ENCODE measurements around the gene TRIO.
A peak's percentile ranks its signal among the peaks of the same experiment; 100 is the strongest.

The TRIO gene

GRCh38 chr5:14145435-14146334 lies 2.5 kb downstream of the TRIO start:
- Histone ChIP-seq H3K27ac (ENCODE audit: low read depth, low read length) (no peak overlapping the region), H3K4me1 (ENCODE audit: control insufficient read depth, low read length) (peaks cover 62% of the 10 kb centered on the region), H4K20me1 (ENCODE audit: control insufficient read depth, insufficient read depth, low read depth, low read length) (peaks cover 33% of the 10 kb centered on the region; the same call in 1 of the 2 replicates)

GRCh38 chr5:14146725-14147124 lies 3.6 kb downstream of the TRIO start:
- no peaks in the 10 kb centered on the region for H3K27me3 ChIP-seq (ENCODE audit: control insufficient read depth, low read length)
- no peak overlapping the region for H3K4me3 ChIP-seq (ENCODE audit: low read length)
- peaks cover 4% of the 10 kb centered on the region; the same call in 1 of the 2 replicates for H3K36me3 ChIP-seq (ENCODE audit: control insufficient read depth, low read length)
- no peaks in the 10 kb centered on the region for H3K9me3 ChIP-seq (ENCODE audit: control insufficient read depth, insufficient read depth, low read length)
- peaks cover 7% of the 10 kb centered on the region for H3F3A ChIP-seq (ENCODE audit: control insufficient read depth, insufficient read depth)
- H4K20me1 ChIP-seq (ENCODE audit: control insufficient read depth, insufficient read depth, low read depth, low read length): peaks cover 33% of the 10 kb centered on the region; the same call in 1 of the 2 replicates
- no peak for TF ChIP-seq EZH2phosphoT487 (IDR thresholded peaks at IDR 0.05; ENCODE audit: borderline replicate concordance, low read length)
- no peak for TF ChIP-seq CTCF (IDR thresholded peaks at IDR 0.05; ENCODE audit: low read depth, low read length, poor library complexity, severe bottlenecking)
- H3K4me2 ChIP-seq (ENCODE audit: low read length): peak overlapping the region; percentile 6; the same call in 1 of the 2 replicates
- peaks cover 80% of the 10 kb centered on the region for H3K79me2 ChIP-seq (ENCODE audit: control insufficient read depth, low read length)
- no peaks in the 10 kb centered on the region for H3K9me2 ChIP-seq (replicated peaks; ENCODE audit: control insufficient read depth, low read length)
- H3K27ac ChIP-seq (ENCODE audit: low read depth, low read length): no peak overlapping the region
- peaks cover 73% of the 10 kb centered on the region for H3K4me1 ChIP-seq (ENCODE audit: control insufficient read depth, low read length)

More at GRCh38 chr5:14145435-14146334, 2.5 kb downstream of the TRIO start:
- Histone ChIP-seq H3K4me2 (ENCODE audit: low read length) (peak overlapping the region; percentile 88), H3K9me2 (replicated peaks; ENCODE audit: control insufficient read depth, low read length) (no peaks in the 10 kb centered on the region), H3K4me3 (ENCODE audit: low read length) (peak overlapping the region; percentile 91), H3K79me2 (ENCODE audit: control insufficient read depth, low read length) (peaks cover 70% of the 10 kb centered on the region), H3K9me3 (ENCODE audit: control insufficient read depth, insufficient read depth, low read length) (no peaks in the 10 kb centered on the region), H3K27me3 (ENCODE audit: control insufficient read depth, low read length) (no peaks in the 10 kb centered on the region), H3F3A (ENCODE audit: control insufficient read depth, insufficient read depth) (peaks cover 7% of the 10 kb centered on the region), H3K36me3 (ENCODE audit: control insufficient read depth, low read length) (peaks cover 4% of the 10 kb centered on the region; the same call in 1 of the 2 replicates)
- TF ChIP-seq EZH2phosphoT487 (IDR thresholded peaks at IDR 0.05; ENCODE audit: borderline replicate concordance, low read length): no peak
- no peak for TF ChIP-seq CTCF (IDR thresholded peaks at IDR 0.05; ENCODE audit: low read depth, low read length, poor library complexity, severe bottlenecking)

- H3F3A ChIP-seq (ENCODE audit: control insufficient read depth, insufficient read depth): peaks cover 5% of the 10 kb centered on the region
- no peak overlapping the region for H3K27ac ChIP-seq (ENCODE audit: low read depth, low read length)
- peak overlapping the region; percentile 3; the same call in 1 of the 2 replicates for H3K4me2 ChIP-seq (ENCODE audit: low read length)
- H3K9me3 ChIP-seq (ENCODE audit: control insufficient read depth, insufficient read depth, low read length): no peaks in the 10 kb centered on the region
- TF ChIP-seq CTCF (IDR thresholded peaks at IDR 0.05; ENCODE audit: low read depth, low read length, poor library complexity, severe bottlenecking) (no peak), EZH2phosphoT487 (IDR thresholded peaks at IDR 0.05; ENCODE audit: borderline replicate concordance, low read length) (no peak)
- H3K36me3 ChIP-seq (ENCODE audit: control insufficient read depth, low read length): peaks cover 4% of the 10 kb centered on the region; the same call in 1 of the 2 replicates
- no peaks in the 10 kb centered on the region for H3K27me3 ChIP-seq (ENCODE audit: control insufficient read depth, low read length)
- peaks cover 72% of the 10 kb centered on the region for H3K4me1 ChIP-seq (ENCODE audit: control insufficient read depth, low read length)
- H4K20me1 ChIP-seq (ENCODE audit: control insufficient read depth, insufficient read depth, low read depth, low read length): peaks cover 33% of the 10 kb centered on the region; the same call in 1 of the 2 replicates
- no peaks in the 10 kb centered on the region for H3K9me2 ChIP-seq (replicated peaks; ENCODE audit: control insufficient read depth, low read length)
- H3K79me2 ChIP-seq (ENCODE audit: control insufficient read depth, low read length): peaks cover 85% of the 10 kb centered on the region
- H3K4me3 ChIP-seq (ENCODE audit: low read length): no peak overlapping the region
These were observed 4.1 kb downstream of the TRIO start for GRCh38 chr5:14147210-14147609.
